Right lobe of liver (tissue), 4 donors: Measurements from ENCODE around the gene HYOU1.

Experiments used
- POLR2A ChIP-seq: fragments of 450-650 bp; IDR thresholded peaks from one replicate; pipeline ENCODE4 v1.6.1; 2017; ENCODE audit warnings: antibody characterized with exemption, mild to moderate bottlenecking
- TF ChIP-seq, protein P1 (sequence below), 4 donors: fragments of 200-600 bp in 3 of 4; fragments of 450-650 bp in 1 of 4; IDR thresholded peaks; one replicate each; pipeline versions ENCODE4 v1.5.1 to v1.8.0; 2016 to 2022; ENCODE audit warnings: antibody characterized with exemption in 4 of 4, mild to moderate bottlenecking in 2 of 4
- donor health status: DM: no; HTN: no; CAD: no.
- donor health status: DM: no; HTN: no; CAD: no.
- donor health status: DM: no; HTN: yes; CAD: no.

GRCh38 chr11:119100994-119101758, 44.2 kb upstream of the HYOU1 start:
- TF ChIP-seq, protein P1, sequence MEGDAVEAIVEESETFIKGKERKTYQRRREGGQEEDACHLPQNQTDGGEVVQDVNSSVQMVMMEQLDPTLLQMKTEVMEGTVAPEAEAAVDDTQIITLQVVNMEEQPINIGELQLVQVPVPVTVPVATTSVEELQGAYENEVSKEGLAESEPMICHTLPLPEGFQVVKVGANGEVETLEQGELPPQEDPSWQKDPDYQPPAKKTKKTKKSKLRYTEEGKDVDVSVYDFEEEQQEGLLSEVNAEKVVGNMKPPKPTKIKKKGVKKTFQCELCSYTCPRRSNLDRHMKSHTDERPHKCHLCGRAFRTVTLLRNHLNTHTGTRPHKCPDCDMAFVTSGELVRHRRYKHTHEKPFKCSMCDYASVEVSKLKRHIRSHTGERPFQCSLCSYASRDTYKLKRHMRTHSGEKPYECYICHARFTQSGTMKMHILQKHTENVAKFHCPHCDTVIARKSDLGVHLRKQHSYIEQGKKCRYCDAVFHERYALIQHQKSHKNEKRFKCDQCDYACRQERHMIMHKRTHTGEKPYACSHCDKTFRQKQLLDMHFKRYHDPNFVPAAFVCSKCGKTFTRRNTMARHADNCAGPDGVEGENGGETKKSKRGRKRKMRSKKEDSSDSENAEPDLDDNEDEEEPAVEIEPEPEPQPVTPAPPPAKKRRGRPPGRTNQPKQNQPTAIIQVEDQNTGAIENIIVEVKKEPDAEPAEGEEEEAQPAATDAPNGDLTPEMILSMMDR (IDR thresholded peaks at IDR 0.05), result no peak
- TF ChIP-seq POLR2A, result no peak
